Activated CD4-positive, CD25-positive, alpha-beta regulatory T cell treated with anti-CD3 and anti-CD28 coated beads, Interleukin-2, amount 50 U/mL, for 72 hours (primary cell): ENCODE results near the gene CCNL1.

Experiments
- DNase-seq: peaks from one replicate; pipeline ENCODE4 v3.0.0; 2021

Gene CCNL1

GRCh38 chr3:157101486-157101885, 58.5 kb downstream of the CCNL1 start:
- no peak for DNase-seq

- no peak for DNase-seq
Measured at GRCh38 chr3:157100608-157101396, 59.1 kb downstream of the CCNL1 start.

- DNase-seq = no peak
Measured at GRCh38 chr3:157100096-157100477, 59.9 kb downstream of the CCNL1 start.

GRCh38 chr3:157099326-157100095, 60.4 kb downstream of the CCNL1 start:
- DNase-seq = no peak

GRCh38 chr3:157098823-157099185, 61.1 kb downstream of the CCNL1 start:
- no peak for DNase-seq

- DNase-seq = no peak
Measured at GRCh38 chr3:157098121-157098822, 61.7 kb downstream of the CCNL1 start.
